Transverse colon (tissue), 4 donors: Measurements from ENCODE around the gene UBAC2. TPM values are rescaled to one million over a fixed set of nuclear protein-coding genes. Genes with fewer than 3 reads are reported as not detected.

Experiments used
- DNase-seq: peaks from one replicate; pipeline ENCODE4 v3.0.0-alpha.2; 2019
- H3K27ac ChIP-seq, 4 donors: fragments of 200-600 bp; sonication (generic); 2 replicates each; pipeline ENCODE4 v1.5.1; 2016 to 2018; ENCODE audit warnings: inconsistent platforms in 4 of 4
- H3K27me3 ChIP-seq: fragments of 200-600 bp; sonication (generic); 2 replicates; pipeline ENCODE4 v1.5.1; 2017; ENCODE audit warnings: inconsistent platforms
- H3K36me3 ChIP-seq, 4 donors: fragments of 200-600 bp; sonication (generic); 2 replicates each; pipeline ENCODE4 v1.5.1; 2017 to 2019; ENCODE audit warnings: inconsistent platforms in 4 of 4
- H3K4me1 ChIP-seq, 4 donors: fragments of 200-600 bp; sonication (generic); 2 replicates each; pipeline ENCODE4 v1.5.1; 2017 to 2020; ENCODE audit warnings: inconsistent platforms in 4 of 4
- H3K4me3 ChIP-seq, 4 donors: fragments of 200-600 bp; sonication (generic); 1 replicate in 1 of 4; 2 replicates in 3 of 4; pipeline versions ENCODE4 v1.5.1 to v1.6.1; 2017 to 2019; ENCODE audit warnings: inconsistent platforms in 4 of 4
- H3K9me3 ChIP-seq, 2 donors: fragments of 200-600 bp; sonication (generic); 2 replicates each; pipeline ENCODE4 v1.5.1; 2017 to 2019; ENCODE audit warnings: inconsistent platforms in 2 of 2
- EP300 ChIP-seq: sonication (generic); formaldehyde crosslinking; IDR thresholded peaks from one replicate; pipeline ENCODE4 v1.6.1; 2017; ENCODE audit warnings: antibody characterized with exemption, low read depth
- POLR2A ChIP-seq: fragments of 450-650 bp; IDR thresholded peaks from one replicate; pipeline ENCODE4 v1.6.1; 2016; ENCODE audit warnings: antibody characterized with exemption, mild to moderate bottlenecking, moderate library complexity
- POLR2AphosphoS5 ChIP-seq, 3 donors: sonication (generic); formaldehyde crosslinking; IDR thresholded peaks; one replicate each; pipeline ENCODE4 v1.6.1; 2016; ENCODE audit warnings: antibody characterized with exemption in 3 of 3
- WGBS, 2 donors: methylation state at CpG; one replicate each; pipeline ENCODE4 v1.1.5; 2018; ENCODE audit warnings: low coverage in 1 of 2; 5-methylcytosine and 5-hydroxymethylcytosine counted together
- in situ Hi-C, 4 donors: fragments of 200-750 bp; cut with MboI; loops; one replicate each; pipeline versions ENCODE4 v1.15.0 to v1.15.1; 2017; ENCODE audit warnings: low sequenced_read_pairs in 3 of 4, low pct_ligation_motif_present in 1 of 4, low pct_unique_long_range_greater_than_20kb in 1 of 4
- intact Hi-C: fragments of 100-400 bp; cut with DNase I; formaldehyde crosslinking; loops from one replicate; pipeline ENCODE4 v1.15.1; 2023; ENCODE audit warnings: low total_unique reads
- total RNA-seq, 4 donors: library from RNA; depleted of rRNA; stranded (reverse); fragments of >200 nt; gene quantifications; one replicate each; pipeline ENCODE4 v1.1.0, GENCODE V29; 2016
- TF ChIP-seq, protein P1 (sequence below), 5 experiments: fragments of 200-600 bp in 3 of 5; fragments of 450-650 bp in 2 of 5; sonication (generic) in 3 of 5; IDR thresholded peaks; 1 replicate in 2 of 5; 2 replicates in 3 of 5; pipeline ENCODE4 v1.5.1; 2016 to 2017; ENCODE audit warnings: antibody characterized with exemption in 5 of 5, inconsistent platforms in 3 of 5, mild to moderate bottlenecking in 2 of 5, moderate library complexity in 1 of 5

Gene UBAC2
- total RNA-seq, 4 donors from 2014 or later: 34.4 to 77.3 (median 66.5) TPM

DNA sequence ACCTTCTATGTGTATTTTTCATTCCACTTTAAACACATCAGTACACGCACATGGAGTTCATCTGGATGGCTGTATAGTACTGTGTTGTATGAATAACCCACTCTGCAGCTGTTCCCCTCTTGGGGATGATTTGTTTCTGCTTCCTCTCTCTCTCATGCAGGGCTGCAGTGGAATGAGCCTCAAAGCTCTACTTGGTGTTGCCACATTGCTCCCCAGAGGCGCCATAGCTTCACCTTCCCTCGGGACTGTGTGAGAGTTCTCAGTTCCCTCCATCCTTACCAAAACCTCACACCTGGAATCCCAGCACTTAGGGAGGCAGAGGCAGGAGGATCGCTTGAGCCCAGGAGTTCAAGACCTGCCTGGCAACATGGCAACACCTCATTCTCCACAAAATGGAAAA, 134.9 kb downstream of the UBAC2 start:
- TF ChIP-seq POLR2A (no peak), EP300 (no peak), POLR2AphosphoS5 (IDR thresholded peaks at IDR 0.05) (no peak)
- TF ChIP-seq, protein P1, sequence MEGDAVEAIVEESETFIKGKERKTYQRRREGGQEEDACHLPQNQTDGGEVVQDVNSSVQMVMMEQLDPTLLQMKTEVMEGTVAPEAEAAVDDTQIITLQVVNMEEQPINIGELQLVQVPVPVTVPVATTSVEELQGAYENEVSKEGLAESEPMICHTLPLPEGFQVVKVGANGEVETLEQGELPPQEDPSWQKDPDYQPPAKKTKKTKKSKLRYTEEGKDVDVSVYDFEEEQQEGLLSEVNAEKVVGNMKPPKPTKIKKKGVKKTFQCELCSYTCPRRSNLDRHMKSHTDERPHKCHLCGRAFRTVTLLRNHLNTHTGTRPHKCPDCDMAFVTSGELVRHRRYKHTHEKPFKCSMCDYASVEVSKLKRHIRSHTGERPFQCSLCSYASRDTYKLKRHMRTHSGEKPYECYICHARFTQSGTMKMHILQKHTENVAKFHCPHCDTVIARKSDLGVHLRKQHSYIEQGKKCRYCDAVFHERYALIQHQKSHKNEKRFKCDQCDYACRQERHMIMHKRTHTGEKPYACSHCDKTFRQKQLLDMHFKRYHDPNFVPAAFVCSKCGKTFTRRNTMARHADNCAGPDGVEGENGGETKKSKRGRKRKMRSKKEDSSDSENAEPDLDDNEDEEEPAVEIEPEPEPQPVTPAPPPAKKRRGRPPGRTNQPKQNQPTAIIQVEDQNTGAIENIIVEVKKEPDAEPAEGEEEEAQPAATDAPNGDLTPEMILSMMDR (IDR thresholded peaks at IDR 0.05): no peak
- H3K9me3 ChIP-seq: no peaks in the 10 kb centered on the region
- H3K27ac ChIP-seq: no peak overlapping the region
- WGBS, 2 donors: 80 to 100% methylated on average over 1 to 4 of the region's 4 CpGs
- H3K4me1 ChIP-seq: no peaks in the 10 kb centered on the region
- in situ Hi-C loops (no loop called here), intact Hi-C loops (no loop called here)
- H3K4me3 ChIP-seq: no peak overlapping the region
- DNase-seq: no peak
- H3K27me3 ChIP-seq: no peaks in the 10 kb centered on the region
- H3K36me3 ChIP-seq: peaks cover 0 to 9% (median 0%) of the 10 kb centered on the region in 4 donors

GRCh38 chr13:99339230-99339721, 138.6 kb downstream of the UBAC2 start:
- 92% methylated on average over 5 of the region's 5 CpGs; no CpG with 5 or more reads in 1 of the 2 donors for WGBS, 2 donors
- TF ChIP-seq POLR2A (no peak), POLR2AphosphoS5 (IDR thresholded peaks at IDR 0.05) (no peak), EP300 (no peak)
- TF ChIP-seq, protein P1 (IDR thresholded peaks at IDR 0.05): no peak
- Histone ChIP-seq H3K36me3 (peaks cover 0 to 9% (median 1%) of the 10 kb centered on the region in 4 donors), H3K4me3 (no peak overlapping the region), H3K27me3 (no peaks in the 10 kb centered on the region), H3K27ac (no peak overlapping the region), H3K9me3 (no peaks in the 10 kb centered on the region), H3K4me1 (no peaks in the 10 kb centered on the region)
- intact Hi-C loops: no loop called here
- in situ Hi-C loops: no loop called here
- no peak for DNase-seq

DNA sequence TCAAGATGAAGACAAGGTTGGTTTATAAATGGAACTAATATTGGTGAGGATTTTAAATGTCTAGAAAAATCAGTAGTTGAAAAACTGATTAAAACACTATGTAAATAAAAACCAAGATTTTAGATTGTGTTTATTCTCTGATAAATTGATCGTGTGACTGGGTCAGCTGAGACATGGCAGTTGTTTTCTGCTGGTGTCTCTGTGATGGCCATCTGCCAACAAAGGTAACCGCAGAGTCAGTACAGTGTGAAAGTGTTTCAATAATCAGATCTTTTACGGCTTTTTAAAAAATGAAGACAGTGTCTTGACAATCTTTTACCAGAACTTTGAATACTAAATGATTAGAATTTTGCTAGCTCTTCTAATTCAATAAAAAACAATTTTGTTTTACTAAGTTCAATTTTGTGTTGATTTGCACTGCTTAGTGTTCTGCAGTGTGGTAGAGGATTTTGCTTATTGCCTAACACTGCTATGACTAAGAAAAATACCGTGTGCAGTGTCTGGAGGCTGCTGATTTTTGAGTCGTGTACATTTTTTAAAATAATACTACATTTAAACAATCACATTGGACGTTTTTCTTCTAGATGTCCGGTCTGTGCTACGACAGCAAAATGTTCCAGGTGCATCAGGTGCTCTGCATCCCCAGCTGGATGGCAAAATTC, 139.2 kb downstream of the UBAC2 start:
- H3K9me3 ChIP-seq: no peaks in the 10 kb centered on the region
- in situ Hi-C loops (no loop called here), intact Hi-C loops (no loop called here)
- H3K27ac ChIP-seq: no peak overlapping the region
- H3K27me3 ChIP-seq: no peaks in the 10 kb centered on the region
- DNase-seq: peak; percentile 34
- no peak overlapping the region for H3K4me3 ChIP-seq
- no peaks in the 10 kb centered on the region for H3K4me1 ChIP-seq
- TF ChIP-seq POLR2AphosphoS5 (IDR thresholded peaks at IDR 0.05) (no peak), EP300 (no peak)
- H3K36me3 ChIP-seq: peaks cover 0 to 13% (median 1%) of the 10 kb centered on the region in 4 donors
- 77 to 81% methylated on average over 8 of the region's 8 CpGs for WGBS, 2 donors

GRCh38 chr13:99340638-99341037, 140.0 kb downstream of the UBAC2 start:
- Histone ChIP-seq H3K9me3 (no peaks in the 10 kb centered on the region), H3K4me3 (no peak overlapping the region), H3K27ac (no peak overlapping the region), H3K36me3 (peaks cover 0 to 17% (median 1%) of the 10 kb centered on the region in 4 donors), H3K4me1 (no peaks in the 10 kb centered on the region), H3K27me3 (no peaks in the 10 kb centered on the region)
- intact Hi-C loops: no loop called here
- no peak for DNase-seq
- in situ Hi-C loops: no loop called here
- no peak for TF ChIP-seq POLR2AphosphoS5 (IDR thresholded peaks at IDR 0.05)
- no peak for TF ChIP-seq POLR2A
- TF ChIP-seq, protein P1 (IDR thresholded peaks at IDR 0.05): no peak
- TF ChIP-seq EP300: no peak
